Muscle of leg (tissue), 16 donors: ENCODE results near the gene CCK. TPM values are rescaled to one million over a fixed set of nuclear protein-coding genes. Genes with fewer than 3 reads are reported as not detected.

Source experiments
- DNase-seq: peaks from one replicate; pipeline ENCODE4 v3.0.0; 2013
- H3K27ac ChIP-seq: one replicate; pipeline ENCODE4 v1.5.1; 2013; ENCODE audit warnings: mild to moderate bottlenecking, low read length, control low read depth
- H3K27me3 ChIP-seq: one replicate; pipeline ENCODE4 v1.6.1; 2013; ENCODE audit warnings: low read length; ENCODE audit not compliant: control insufficient read depth, insufficient read depth
- H3K36me3 ChIP-seq: one replicate; pipeline ENCODE4 v1.6.1; 2013; ENCODE audit warnings: low read length; ENCODE audit not compliant: control insufficient read depth, insufficient read depth
- H3K4me1 ChIP-seq: one replicate; pipeline ENCODE4 v1.6.1; 2013; ENCODE audit warnings: low read length; ENCODE audit not compliant: control insufficient read depth, insufficient read depth
- H3K4me3 ChIP-seq: one replicate; pipeline ENCODE4 v1.5.1; 2013; ENCODE audit warnings: low read length, control low read depth
- H3K9me3 ChIP-seq: replicated peaks from 2 replicates; pipeline ENCODE4 v1.6.1; 2013; ENCODE audit warnings: low read depth, low read length; ENCODE audit not compliant: control insufficient read depth
- WGBS: methylation state at CpG from one replicate; pipeline ENCODE4 v1.1.5; 2013; ENCODE audit warnings: missing lambda C conversion rate; ENCODE audit not compliant: insufficient coverage; 5-methylcytosine and 5-hydroxymethylcytosine counted together
- long read RNA-seq, 11 donors: transcript quantifications; one replicate each; lab custom pipeline, GENCODE V29; 2026
- polyA plus RNA-seq, 8 donors: library from polyadenylated mRNA; unstranded; fragments of 120-200 nt; gene quantifications; one replicate each; pipeline versions ENCODE4 v1.2.1 to v1.2.3, GENCODE V29; 2013; ENCODE audit warnings: inconsistent platforms in 1 of 8, low replicate concordance in 1 of 8; ENCODE audit not compliant: insufficient read length in 8 of 8, insufficient read depth in 1 of 8
- total RNA-seq: library from RNA; stranded (reverse); fragments of 120-200 nt; gene quantifications from one replicate; pipeline ENCODE4 v1.2.4, GENCODE V29; 2013

CCK gene, protein sequence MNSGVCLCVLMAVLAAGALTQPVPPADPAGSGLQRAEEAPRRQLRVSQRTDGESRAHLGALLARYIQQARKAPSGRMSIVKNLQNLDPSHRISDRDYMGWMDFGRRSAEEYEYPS
- total RNA-seq: 10.3 TPM
- 10 to 100 TPM in 5 of 8 donors, 1 to 10 TPM in 3; 4.0 to 18.8 (median 13.8) TPM for polyA plus RNA-seq
- long read RNA-seq, donor 1, partial matches to known transcripts: 0 of 3 reads
- long read RNA-seq, donor 1, other reads (novel, unspliced or antisense): 0 of 3 reads
- long read RNA-seq, donor 2, partial matches to known transcripts: 0 of 1 reads
- long read RNA-seq, donor 2, other reads (novel, unspliced or antisense): 0 of 1 reads
- long read RNA-seq, donor 3, partial matches to known transcripts: 0 of 4 reads
- long read RNA-seq, donor 3, other reads (novel, unspliced or antisense): 0 of 4 reads
- long read RNA-seq, donor 4, transcript CCK-201 (3 exons, 830 nt): major isoform, 5 of 6 reads
- long read RNA-seq, donor 4, partial matches to known transcripts: 0 of 6 reads
- long read RNA-seq, donor 4, other reads (novel, unspliced or antisense): 0 of 6 reads
- long read RNA-seq, donor 5, transcript CCK-201 (3 exons, 830 nt): major isoform, 41 of 49 reads
- long read RNA-seq, donor 5, partial matches to known transcripts: 7 of 49 reads
- long read RNA-seq, donor 5, other reads (novel, unspliced or antisense): 0 of 49 reads
- long read RNA-seq, donor 6, transcript CCK-201 (3 exons, 830 nt): major isoform, 18 of 20 reads
- long read RNA-seq, donor 6, partial matches to known transcripts: 0 of 20 reads
- long read RNA-seq, donor 6, other reads (novel, unspliced or antisense): 0 of 20 reads
- long read RNA-seq, donor 7, transcript CCK-201 (3 exons, 830 nt): major isoform, 32 of 46 reads
- long read RNA-seq, donor 7, partial matches to known transcripts: 10 of 46 reads
- long read RNA-seq, donor 7, other reads (novel, unspliced or antisense): 0 of 46 reads
- long read RNA-seq, donor 8, transcript CCK-201 (3 exons, 830 nt): major isoform, 15 of 15 reads
- long read RNA-seq, donor 8, partial matches to known transcripts: 0 of 15 reads
- long read RNA-seq, donor 8, other reads (novel, unspliced or antisense): 0 of 15 reads
- long read RNA-seq, donor 9, transcript CCK-201 (3 exons, 830 nt): major isoform, 5 of 6 reads
- long read RNA-seq, donor 9, partial matches to known transcripts: 0 of 6 reads
- long read RNA-seq, donor 9, other reads (novel, unspliced or antisense): 0 of 6 reads
- long read RNA-seq, donor 10, transcript CCK-201 (3 exons, 830 nt): major isoform, 13 of 13 reads
- long read RNA-seq, donor 10, partial matches to known transcripts: 0 of 13 reads
- long read RNA-seq, donor 10, other reads (novel, unspliced or antisense): 0 of 13 reads
- long read RNA-seq, donor 11, transcript CCK-201 (3 exons, 830 nt): major isoform, 8 of 8 reads
- long read RNA-seq, donor 11, partial matches to known transcripts: 0 of 8 reads
- long read RNA-seq, donor 11, other reads (novel, unspliced or antisense): 0 of 8 reads

GRCh38 chr3:42266085-42266484 is at the start of gene CCK:
TSS of gene CCK (minus strand) at chr3:42266185. CDS start at chr3:42263630, 2,555 bp downstream.
- Histone ChIP-seq H3K4me3 (peak within 1 kb of the TSS; percentile 22), H3K27me3 (peaks cover 66% of the 10 kb centered on the region), H3K4me1 (peaks cover 23% of the 10 kb centered on the region), H3K9me3 (no peaks in the 10 kb centered on the region), H3K36me3 (no peaks in the 10 kb centered on the region), H3K27ac (no peak within 1 kb of the TSS)
- WGBS: 20% methylated on average over 1 of the region's 16 CpGs
- peak; percentile 16 for DNase-seq

GRCh38 chr3:42314411-42314810 is 48.4 kb upstream of the CCK start:
- 57% methylated on average over 2 of the region's 2 CpGs for WGBS
- H3K9me3 ChIP-seq: peaks cover 9% of the 10 kb centered on the region
- DNase-seq: no peak
- H3K4me3 ChIP-seq: no peak overlapping the region
- H3K4me1 ChIP-seq: no peaks in the 10 kb centered on the region
- no peaks in the 10 kb centered on the region for H3K36me3 ChIP-seq
- H3K27me3 ChIP-seq: no peaks in the 10 kb centered on the region
- H3K27ac ChIP-seq: no peak overlapping the region

DNA sequence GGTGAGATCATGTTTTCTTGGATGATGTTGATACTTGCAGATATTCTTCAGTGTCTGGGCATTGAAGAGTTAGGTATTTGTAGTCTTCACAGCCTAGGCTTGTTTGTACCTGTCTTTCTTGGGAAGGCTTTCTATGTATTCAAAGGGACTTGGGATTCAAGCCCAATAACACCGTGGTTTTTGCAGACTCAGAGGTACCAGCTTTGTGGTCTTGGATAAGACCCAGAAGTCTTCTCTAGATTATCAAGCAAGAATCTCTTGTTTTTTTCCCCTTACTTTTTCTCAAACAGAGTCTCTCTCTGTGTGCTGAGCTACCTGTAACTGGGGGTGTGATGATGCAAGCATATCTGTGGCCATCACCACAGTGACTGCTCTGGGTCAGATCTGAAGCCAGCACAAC is 42.7 kb upstream of the CCK start:
- no CpG with 5 or more reads among the region's 1 CpG for WGBS
- Histone ChIP-seq H3K9me3 (no peaks in the 10 kb centered on the region), H3K4me1 (no peaks in the 10 kb centered on the region), H3K36me3 (no peaks in the 10 kb centered on the region), H3K27me3 (no peaks in the 10 kb centered on the region), H3K27ac (no peak overlapping the region), H3K4me3 (no peak overlapping the region)
- no peak for DNase-seq

- Histone ChIP-seq H3K4me3 (no peak overlapping the region), H3K27me3 (no peaks in the 10 kb centered on the region), H3K9me3 (no peaks in the 10 kb centered on the region), H3K36me3 (no peaks in the 10 kb centered on the region), H3K4me1 (no peaks in the 10 kb centered on the region), H3K27ac (no peak overlapping the region)
- no peak for DNase-seq
- 67% methylated on average over 1 of the region's 2 CpGs for WGBS
Observed at GRCh38 chr3:42306499-42306898, 40.5 kb upstream of the CCK start.

DNA sequence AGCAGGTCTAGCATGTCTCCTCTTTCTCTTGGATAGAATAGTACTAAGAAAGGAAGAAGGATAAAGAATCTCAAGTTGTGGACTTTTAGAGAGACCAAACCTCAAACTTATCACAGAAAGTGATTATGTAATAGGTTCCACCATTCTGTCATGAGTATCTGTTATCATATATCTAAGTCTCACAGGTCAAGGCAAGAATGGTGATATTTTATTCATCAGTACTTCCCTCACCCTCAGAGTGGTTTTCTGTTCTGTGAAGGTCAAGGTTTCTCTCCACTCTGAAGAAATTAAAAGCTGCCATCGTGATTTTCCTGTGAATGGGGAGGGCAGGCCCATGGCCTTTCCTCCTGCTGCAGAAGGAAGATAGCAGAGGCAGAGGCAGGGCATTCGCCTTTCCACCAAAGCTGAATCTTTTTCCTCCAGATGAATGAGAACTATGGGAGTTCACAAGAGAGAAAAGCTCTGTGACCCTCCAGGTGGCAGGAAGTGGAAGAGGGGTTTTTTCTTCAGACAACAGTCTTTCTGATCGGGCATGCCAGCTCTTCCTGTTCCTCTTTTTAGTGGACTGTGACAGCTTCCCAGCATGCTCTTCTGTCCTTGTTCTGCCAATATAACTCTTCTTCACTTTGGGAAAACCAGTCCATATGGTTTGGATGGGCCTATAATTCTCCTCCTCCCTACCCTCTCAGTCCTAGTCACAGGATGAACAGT is 37.1 kb upstream of the CCK start:
- no peak overlapping the region for H3K4me3 ChIP-seq
- WGBS: no CpG with 5 or more reads among the region's 3 CpGs
- DNase-seq: no peak

GRCh38 chr3:42301446-42302175 is 35.6 kb upstream of the CCK start:
- WGBS: no CpG with 5 or more reads among the region's 4 CpGs
- DNase-seq: no peak

More for the DNA sequence above, 37.1 kb upstream of the CCK start:
- H3K36me3 ChIP-seq: no peaks in the 10 kb centered on the region
- no peaks in the 10 kb centered on the region for H3K27me3 ChIP-seq
- no peaks in the 10 kb centered on the region for H3K4me1 ChIP-seq
- H3K9me3 ChIP-seq: no peaks in the 10 kb centered on the region
- no peak overlapping the region for H3K27ac ChIP-seq

GRCh38 chr3:42300778-42301177 is 34.8 kb upstream of the CCK start:
- DNase-seq: no peak
- Histone ChIP-seq H3K4me3 (no peak overlapping the region), H3K27me3 (peaks cover 3% of the 10 kb centered on the region), H3K4me1 (no peaks in the 10 kb centered on the region), H3K27ac (no peak overlapping the region), H3K9me3 (no peaks in the 10 kb centered on the region), H3K36me3 (no peaks in the 10 kb centered on the region)
- WGBS: 61% methylated on average over 3 of the region's 3 CpGs

More at GRCh38 chr3:42301446-42302175, 35.6 kb upstream of the CCK start:
- no peaks in the 10 kb centered on the region for H3K9me3 ChIP-seq
- H3K4me1 ChIP-seq: no peaks in the 10 kb centered on the region
- peaks cover 3% of the 10 kb centered on the region for H3K27me3 ChIP-seq
- H3K36me3 ChIP-seq: no peaks in the 10 kb centered on the region
- H3K4me3 ChIP-seq: no peak overlapping the region
- no peak overlapping the region for H3K27ac ChIP-seq

DNA sequence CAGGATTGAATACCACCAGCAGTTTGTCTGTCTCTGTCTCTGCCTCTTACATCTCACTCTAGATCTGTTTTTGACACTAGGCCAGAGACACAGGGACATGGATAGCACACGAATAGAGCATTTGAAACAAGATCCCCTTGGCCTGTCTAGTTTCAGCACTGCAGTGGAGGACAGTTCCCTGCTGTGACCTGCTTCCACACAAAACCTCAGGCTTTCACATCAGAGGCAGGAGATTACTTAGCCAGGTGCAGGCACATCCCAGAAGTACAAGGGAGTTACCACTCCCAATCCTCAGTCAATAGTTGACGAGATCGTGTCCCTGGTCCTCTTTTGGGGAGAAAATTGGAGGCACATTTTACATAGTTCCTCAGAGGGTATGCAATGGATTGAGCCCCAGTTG is 34.0 kb upstream of the CCK start:
- H3K4me1 ChIP-seq: no peaks in the 10 kb centered on the region
- H3K9me3 ChIP-seq: no peaks in the 10 kb centered on the region
- no CpG with 5 or more reads among the region's 3 CpGs for WGBS
- DNase-seq: peak; percentile 73
- peaks cover 3% of the 10 kb centered on the region for H3K27me3 ChIP-seq
- H3K4me3 ChIP-seq: no peak overlapping the region
- no peaks in the 10 kb centered on the region for H3K36me3 ChIP-seq
- no peak overlapping the region for H3K27ac ChIP-seq
